SU-DHL-6 (cell line): Measurements from ENCODE around the gene HMGCLL1.

Experiments used
- H2AFZ ChIP-seq: fragments of 200-600 bp; sonication (generic); 2 replicates; pipeline ENCODE4 v1.6.1; 2014; ENCODE audit warnings: low read depth, mild to moderate bottlenecking, moderate library complexity, mixed read lengths, antibody characterized with exemption, low read length; ENCODE audit not compliant: severe bottlenecking
- H3F3A ChIP-seq: fragments of 200-600 bp; shearing (Covaris generic); 2 replicates; pipeline ENCODE4 v1.6.0; 2016; ENCODE audit warnings: antibody characterized with exemption, mild to moderate bottlenecking; ENCODE audit not compliant: insufficient read depth
- H3K27ac ChIP-seq: fragments of 200-600 bp; sonication (generic); 2 replicates; pipeline ENCODE4 v1.5.1; 2016; ENCODE audit warnings: low read depth, mild to moderate bottlenecking, low read length, moderate library complexity, mixed read lengths
- H3K27me3 ChIP-seq: fragments of 200-600 bp; sonication (generic), shearing (Covaris generic); 2 replicates; pipeline ENCODE4 v1.6.0; 2014; ENCODE audit warnings: mild to moderate bottlenecking, low read length
- H3K36me3 ChIP-seq: fragments of 200-600 bp; sonication (generic); 2 replicates; pipeline ENCODE4 v1.6.1; 2014; ENCODE audit warnings: mild to moderate bottlenecking, low read length, mixed read lengths
- H3K4me2 ChIP-seq: fragments of 300-600, 200-600 bp; shearing (Covaris generic), sonication (generic); 2 replicates; pipeline ENCODE4 v1.6.0; 2014; ENCODE audit warnings: low read length, low read depth, mild to moderate bottlenecking; ENCODE audit not compliant: poor library complexity, severe bottlenecking
- H3K4me3 ChIP-seq: fragments of 200-600 bp; sonication (generic); 2 replicates; pipeline ENCODE4 v1.5.1; 2014; ENCODE audit warnings: antibody characterized with exemption, low read length, mild to moderate bottlenecking, mixed read lengths; ENCODE audit not compliant: insufficient read depth, poor library complexity, severe bottlenecking
- H3K79me2 ChIP-seq: fragments of 200-600 bp; sonication (generic); 2 replicates; pipeline ENCODE4 v1.6.1; 2014; ENCODE audit warnings: mild to moderate bottlenecking, low read length, moderate library complexity; ENCODE audit not compliant: insufficient read depth
- H3K9ac ChIP-seq: fragments of 200-600 bp; sonication (generic); 2 replicates; pipeline ENCODE4 v1.7.0; 2014; ENCODE audit warnings: mild to moderate bottlenecking, low read length
- H3K9me2 ChIP-seq: fragments of 200-600 bp; sonication (generic); replicated peaks from 2 replicates; pipeline ENCODE4 v1.6.1; 2014; ENCODE audit warnings: low read length; ENCODE audit not compliant: insufficient read depth
- H3K9me3 ChIP-seq: fragments of 200-600 bp; sonication (generic); 2 replicates; pipeline ENCODE4 v1.6.1; 2014; ENCODE audit warnings: low read length, mixed read lengths; ENCODE audit not compliant: insufficient read depth
- H4K20me1 ChIP-seq: fragments of 200-600 bp; sonication (generic); 2 replicates; pipeline ENCODE4 v1.6.1; 2014; ENCODE audit warnings: low read depth, mild to moderate bottlenecking, antibody characterized with exemption, low read length, moderate library complexity, mixed read lengths
- EZH2phosphoT487 ChIP-seq: fragments of 200-600 bp; sonication (generic), shearing (Covaris generic); conservative IDR thresholded peaks from 2 replicates; pipeline ENCODE4 v1.6.1; 2018; ENCODE audit warnings: mild to moderate bottlenecking, antibody characterized with exemption, low read length, moderate library complexity, mixed read lengths
- TF ChIP-seq, protein P1 (sequence below): fragments of 200-600 bp; sonication (generic); IDR thresholded peaks from one replicate; pipeline ENCODE4 v1.5.1; 2017; ENCODE audit warnings: antibody characterized with exemption, mild to moderate bottlenecking, low read length, moderate library complexity; ENCODE audit not compliant: insufficient read depth, poor library complexity, severe bottlenecking

The HMGCLL1 gene

GRCh38 chr6:55567558-55567957 lies 11.4 kb downstream of the HMGCLL1 start:
- Histone ChIP-seq H3K36me3 (no peaks in the 10 kb centered on the region), H3K9me2 (no peaks in the 10 kb centered on the region), H3K4me3 (no peak overlapping the region), H3K4me2 (no peak overlapping the region), H4K20me1 (no peaks in the 10 kb centered on the region), H3K9ac (no peak overlapping the region), H3F3A (no peaks in the 10 kb centered on the region), H3K9me3 (no peaks in the 10 kb centered on the region), H3K27ac (no peak overlapping the region), H2AFZ (no peak overlapping the region), H3K27me3 (no peaks in the 10 kb centered on the region), H3K79me2 (no peaks in the 10 kb centered on the region)
- TF ChIP-seq, protein P1, sequence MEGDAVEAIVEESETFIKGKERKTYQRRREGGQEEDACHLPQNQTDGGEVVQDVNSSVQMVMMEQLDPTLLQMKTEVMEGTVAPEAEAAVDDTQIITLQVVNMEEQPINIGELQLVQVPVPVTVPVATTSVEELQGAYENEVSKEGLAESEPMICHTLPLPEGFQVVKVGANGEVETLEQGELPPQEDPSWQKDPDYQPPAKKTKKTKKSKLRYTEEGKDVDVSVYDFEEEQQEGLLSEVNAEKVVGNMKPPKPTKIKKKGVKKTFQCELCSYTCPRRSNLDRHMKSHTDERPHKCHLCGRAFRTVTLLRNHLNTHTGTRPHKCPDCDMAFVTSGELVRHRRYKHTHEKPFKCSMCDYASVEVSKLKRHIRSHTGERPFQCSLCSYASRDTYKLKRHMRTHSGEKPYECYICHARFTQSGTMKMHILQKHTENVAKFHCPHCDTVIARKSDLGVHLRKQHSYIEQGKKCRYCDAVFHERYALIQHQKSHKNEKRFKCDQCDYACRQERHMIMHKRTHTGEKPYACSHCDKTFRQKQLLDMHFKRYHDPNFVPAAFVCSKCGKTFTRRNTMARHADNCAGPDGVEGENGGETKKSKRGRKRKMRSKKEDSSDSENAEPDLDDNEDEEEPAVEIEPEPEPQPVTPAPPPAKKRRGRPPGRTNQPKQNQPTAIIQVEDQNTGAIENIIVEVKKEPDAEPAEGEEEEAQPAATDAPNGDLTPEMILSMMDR: no peak
- no peak for TF ChIP-seq EZH2phosphoT487

DNA sequence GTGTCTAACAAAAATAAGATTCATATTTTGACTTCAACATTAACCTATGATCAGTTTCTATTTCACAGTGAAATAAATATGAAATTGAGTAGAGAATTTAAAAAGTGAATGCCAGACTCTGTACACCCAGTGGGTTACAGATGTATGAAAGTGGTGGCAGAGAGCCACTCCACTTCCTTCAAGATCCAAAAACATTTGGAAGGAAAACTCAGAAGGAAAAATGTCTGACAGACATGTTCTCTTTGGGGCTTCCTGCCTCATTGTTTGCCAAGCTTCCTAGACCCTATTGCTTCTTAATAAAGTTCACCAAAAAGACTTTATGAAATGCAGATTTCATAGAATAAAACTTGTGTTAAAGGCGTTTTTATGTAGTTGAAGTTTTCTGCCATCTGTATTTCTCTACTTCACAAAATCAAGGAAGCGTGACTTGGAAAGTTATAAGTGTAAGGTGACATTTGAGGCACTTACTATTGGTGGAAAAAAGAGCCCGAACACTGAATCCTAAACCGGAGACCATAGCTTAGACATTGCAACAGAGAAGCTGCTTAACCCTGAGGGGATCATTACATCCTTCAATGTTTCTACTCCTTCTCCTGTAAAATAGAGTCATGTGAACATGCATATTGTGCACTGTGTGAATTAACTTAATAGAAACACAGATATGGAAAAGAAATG lies 12.8 kb downstream of the HMGCLL1 start:
- Histone ChIP-seq H3K9me3 (no peaks in the 10 kb centered on the region), H3K4me2 (no peak overlapping the region), H3K9ac (no peak overlapping the region), H3K9me2 (no peaks in the 10 kb centered on the region), H3K27ac (no peak overlapping the region), H3K4me3 (no peak overlapping the region), H4K20me1 (no peaks in the 10 kb centered on the region), H3K27me3 (no peaks in the 10 kb centered on the region), H3K79me2 (no peaks in the 10 kb centered on the region), H3F3A (no peaks in the 10 kb centered on the region), H2AFZ (no peak overlapping the region), H3K36me3 (no peaks in the 10 kb centered on the region)
- no peak for TF ChIP-seq EZH2phosphoT487
- TF ChIP-seq, protein P1: no peak

DNA sequence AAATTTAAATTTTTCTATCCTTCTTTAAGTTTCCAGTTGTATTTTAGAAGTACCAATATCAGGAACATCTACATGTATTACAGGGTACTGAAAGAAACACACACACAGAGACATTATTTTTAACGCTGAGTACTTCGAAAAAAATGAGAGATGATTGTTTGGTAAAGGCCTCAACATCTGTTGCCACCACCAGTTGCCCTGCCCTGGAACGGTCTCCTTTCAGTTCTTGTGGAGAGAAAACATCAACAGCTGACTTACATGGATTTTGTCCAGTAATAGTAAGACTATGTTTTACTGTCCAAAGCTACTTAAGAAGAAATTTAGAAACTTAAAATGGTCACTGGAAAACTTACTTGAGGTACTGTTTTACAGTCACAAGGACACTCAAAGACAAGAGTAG lies 16.7 kb downstream of the HMGCLL1 start:
- Histone ChIP-seq H3K9me3 (no peaks in the 10 kb centered on the region), H3K4me2 (no peak overlapping the region), H3K27ac (no peak overlapping the region), H3K9me2 (0 out of 2 replicates have a peak, but pooled peaks cover 3% of the 10 kb centered on the region), H2AFZ (no peak overlapping the region), H3K36me3 (no peaks in the 10 kb centered on the region), H3K27me3 (no peaks in the 10 kb centered on the region), H4K20me1 (no peaks in the 10 kb centered on the region), H3K9ac (no peak overlapping the region), H3K4me3 (no peak overlapping the region), H3K79me2 (no peaks in the 10 kb centered on the region), H3F3A (no peaks in the 10 kb centered on the region)
- TF ChIP-seq, protein P1: no peak
- no peak for TF ChIP-seq EZH2phosphoT487
